B cell (primary cell): ENCODE measurements around the gene EFNA5. TPM values are rescaled to one million over a fixed set of nuclear protein-coding genes. Genes with fewer than 3 reads are reported as not detected.

Experiments
- ATAC-seq: fragments of 200-7000 bp; cut with Tn5 transposase; one replicate; pipeline ENCODE4 v1.10.0; 2021; ENCODE audit warnings: low read depth, mild to moderate bottlenecking, moderate number of reproducible peaks, moderate library complexity
- CTCF ChIA-PET: fragments of 350-600 bp; sonication (Branson Sonifier 250); formaldehyde crosslinking; loops from one replicate; lab custom pipeline; 2021; ENCODE audit warnings: antibody characterized with exemption, inconsistent platforms; lab: Charles Lee
- POLR2A ChIA-PET: fragments of 350-600 bp; sonication (Branson Sonifier 250); formaldehyde crosslinking; loops from one replicate; lab custom pipeline; 2021; ENCODE audit warnings: antibody characterized with exemption; lab: Charles Lee
- DNase-seq: peaks from one replicate; pipeline ENCODE4 v3.0.0; 2013
- H2AFZ ChIP-seq: 2 replicates; pipeline ENCODE4 v1.6.1; 2012; ENCODE audit warnings: mild to moderate bottlenecking, low read depth, low read length; ENCODE audit not compliant: insufficient read depth, poor library complexity, severe bottlenecking
- H3K27ac ChIP-seq, 2 donors: 1 replicate in 1 of 2; 2 replicates in 1 of 2; pipeline ENCODE4 v1.5.1; 2012 to 2013; ENCODE audit warnings: low read length in 2 of 2, mild to moderate bottlenecking in 2 of 2, moderate library complexity in 1 of 2
- H3K27me3 ChIP-seq, 4 experiments: fragments of 200-600 bp in 1 of 4; sonication (generic) in 1 of 4; replicated peaks in 1 of 4; 1 replicate in 2 of 4; 2 replicates in 2 of 4; pipeline versions ENCODE4 v1.6.1 to v1.7.0; 2013 to 2016; ENCODE audit warnings: low read length in 3 of 4, mild to moderate bottlenecking in 2 of 4, mixed read lengths in 1 of 4, moderate library complexity in 1 of 4; ENCODE audit not compliant: insufficient read depth in 4 of 4, control insufficient read depth in 3 of 4; ENCODE audit errors: control extremely low read depth in 1 of 4
- H3K36me3 ChIP-seq, 2 experiments: replicated peaks in 1 of 2; 1 replicate in 1 of 2; 2 replicates in 1 of 2; pipeline versions ENCODE4 v1.6.1 to v1.7.1; 2013; ENCODE audit warnings: low read length in 1 of 2; ENCODE audit not compliant: insufficient read depth in 2 of 2, control insufficient read depth in 1 of 2; ENCODE audit errors: control extremely low read depth in 1 of 2, extremely low read depth in 1 of 2
- H3K4me1 ChIP-seq, 2 donors: fragments of 200-600 bp in 1 of 2; sonication (generic) in 1 of 2; 1 replicate in 1 of 2; 2 replicates in 1 of 2; pipeline versions ENCODE4 v1.5.1 to v1.6.1; 2013 to 2017; ENCODE audit warnings: low read length in 2 of 2; ENCODE audit not compliant: control insufficient read depth in 2 of 2, insufficient read depth in 2 of 2
- H3K4me2 ChIP-seq: replicated peaks from 2 replicates; pipeline ENCODE3; 2012; ENCODE audit warnings: mild to moderate bottlenecking, low read depth, low read length; ENCODE audit not compliant: poor library complexity, severe bottlenecking
- H3K4me3 ChIP-seq, 5 experiments: fragments of 200-600 bp in 1 of 5; sonication (generic) in 1 of 5; 1 replicate in 3 of 5; 2 replicates in 2 of 5; pipeline versions ENCODE4 v1.5.1 to v1.7.0; 2011 to 2016; ENCODE audit warnings: low read length in 4 of 5, mild to moderate bottlenecking in 4 of 5, low read depth in 2 of 5, control low read depth in 1 of 5, moderate library complexity in 1 of 5; ENCODE audit not compliant: insufficient read depth in 1 of 5; ENCODE audit errors: control extremely low read depth in 1 of 5, extremely low read depth in 1 of 5
- H3K79me2 ChIP-seq: fragments of 200-600 bp; sonication (generic); one replicate; pipeline ENCODE4 v1.6.0; 2016; ENCODE audit warnings: low read length; ENCODE audit not compliant: control insufficient read depth, insufficient read depth
- H3K9ac ChIP-seq: fragments of 200-600 bp; sonication (generic); 2 replicates; pipeline ENCODE4 v1.6.1; 2017; ENCODE audit warnings: mild to moderate bottlenecking, low read length, moderate library complexity
- H3K9me3 ChIP-seq, 3 donors: one replicate each; pipeline versions ENCODE4 v1.6.1 to v1.7.1; 2013; ENCODE audit warnings: low read length in 2 of 3; ENCODE audit not compliant: control insufficient read depth in 2 of 3, insufficient read depth in 1 of 3; ENCODE audit errors: control extremely low read depth in 1 of 3
- H4K20me1 ChIP-seq: 2 replicates; pipeline ENCODE4 v1.6.0; 2012; ENCODE audit warnings: mild to moderate bottlenecking, low read length; ENCODE audit not compliant: insufficient read depth, control insufficient read depth, poor library complexity, severe bottlenecking
- H3K27ac Mint-ChIP-seq: one replicate; pipeline ENCODE4 v1.8.0; 2021; ENCODE audit warnings: mixed read lengths
- H3K27me3 Mint-ChIP-seq: one replicate; pipeline ENCODE4 v1.8.0; 2021; ENCODE audit warnings: mixed read lengths
- H3K4me1 Mint-ChIP-seq: one replicate; pipeline ENCODE4 v1.8.0; 2021; ENCODE audit warnings: mixed read lengths
- H3K4me3 Mint-ChIP-seq: one replicate; pipeline ENCODE4 v1.8.0; 2021; ENCODE audit warnings: mixed read lengths
- H3K9me3 Mint-ChIP-seq: one replicate; pipeline ENCODE4 v1.8.0; 2022; ENCODE audit warnings: mixed read lengths; ENCODE audit not compliant: insufficient read depth
- EZH2 ChIP-seq: IDR thresholded peaks from 2 replicates; pipeline ENCODE4 v1.6.1; 2012; ENCODE audit warnings: borderline replicate concordance, low read depth, mild to moderate bottlenecking, moderate library complexity, low read length; ENCODE audit not compliant: insufficient read depth, poor library complexity, severe bottlenecking
- WGBS: methylation state at CpG from one replicate; pipeline ENCODE4 v1.1.5; 2013; ENCODE audit warnings: missing lambda C conversion rate; ENCODE audit not compliant: insufficient coverage; 5-methylcytosine and 5-hydroxymethylcytosine counted together
- intact Hi-C: fragments of 100-400 bp; cut with micrococcal nuclease; formaldehyde crosslinking; loops from one replicate; pipeline ENCODE4 v1.10.0; 2022
- polyA plus RNA-seq: library from polyadenylated mRNA; depleted of rRNA; stranded (reverse); fragments of >200 nt; gene quantifications from 2 replicates; pipeline ENCODE4 v1.2.3, GENCODE V29; 2012
- total RNA-seq, 2 donors: library from RNA; stranded (reverse); fragments of 120-200 nt in 1 of 2; gene quantifications; 1 replicate in 1 of 2; 2 replicates in 1 of 2; pipeline versions ENCODE4 v1.2.3 to v1.2.4, GENCODE V29; 2013 to 2022
- TF ChIP-seq, protein P1 (sequence below): fragments of 200-600 bp; IDR thresholded peaks from one replicate; pipeline ENCODE4 v1.8.0; 2022; ENCODE audit warnings: antibody characterized with exemption, mild to moderate bottlenecking

The EFNA5 gene
- total and polyA plus RNA-seq, 2 donors (not counting 1 experiment from before 2014, with no cell fraction given), result not detected

DNA sequence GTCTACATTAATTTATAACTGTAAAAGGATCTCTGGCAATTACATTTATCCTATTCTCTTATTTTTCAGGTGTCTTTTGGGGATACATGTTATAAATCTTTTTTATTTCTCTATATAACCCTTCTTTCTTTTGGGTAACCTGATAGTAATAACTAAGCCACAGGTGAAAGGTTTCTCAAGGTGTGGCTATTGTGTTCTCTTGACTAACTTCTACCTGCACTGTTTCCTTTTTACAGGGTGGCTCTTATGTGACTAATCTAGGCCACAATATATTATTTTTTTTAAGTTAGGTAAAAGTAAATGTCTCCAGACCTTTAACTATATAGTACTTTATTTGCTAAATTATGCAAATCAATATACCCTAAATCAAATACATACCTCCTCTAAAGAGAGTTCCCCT, 193.2 kb downstream of the EFNA5 start:
- H3K27me3 ChIP-seq, result no peaks in the 10 kb centered on the region
- H3K27ac ChIP-seq, result no peak overlapping the region
- no peak overlapping the region for H2AFZ ChIP-seq
- CTCF ChIA-PET, result no interaction called here
- Mint-ChIP-seq H3K9me3 (no peaks in the 10 kb centered on the region), H3K27ac (no peak overlapping the region), H3K4me1 (no peaks in the 10 kb centered on the region), H3K27me3 (no peaks in the 10 kb centered on the region), H3K4me3 (no peak overlapping the region)
- H3K36me3 ChIP-seq, result no peaks in the 10 kb centered on the region
- TF ChIP-seq EZH2, result no peak
- TF ChIP-seq, protein P1, sequence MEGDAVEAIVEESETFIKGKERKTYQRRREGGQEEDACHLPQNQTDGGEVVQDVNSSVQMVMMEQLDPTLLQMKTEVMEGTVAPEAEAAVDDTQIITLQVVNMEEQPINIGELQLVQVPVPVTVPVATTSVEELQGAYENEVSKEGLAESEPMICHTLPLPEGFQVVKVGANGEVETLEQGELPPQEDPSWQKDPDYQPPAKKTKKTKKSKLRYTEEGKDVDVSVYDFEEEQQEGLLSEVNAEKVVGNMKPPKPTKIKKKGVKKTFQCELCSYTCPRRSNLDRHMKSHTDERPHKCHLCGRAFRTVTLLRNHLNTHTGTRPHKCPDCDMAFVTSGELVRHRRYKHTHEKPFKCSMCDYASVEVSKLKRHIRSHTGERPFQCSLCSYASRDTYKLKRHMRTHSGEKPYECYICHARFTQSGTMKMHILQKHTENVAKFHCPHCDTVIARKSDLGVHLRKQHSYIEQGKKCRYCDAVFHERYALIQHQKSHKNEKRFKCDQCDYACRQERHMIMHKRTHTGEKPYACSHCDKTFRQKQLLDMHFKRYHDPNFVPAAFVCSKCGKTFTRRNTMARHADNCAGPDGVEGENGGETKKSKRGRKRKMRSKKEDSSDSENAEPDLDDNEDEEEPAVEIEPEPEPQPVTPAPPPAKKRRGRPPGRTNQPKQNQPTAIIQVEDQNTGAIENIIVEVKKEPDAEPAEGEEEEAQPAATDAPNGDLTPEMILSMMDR, result no peak
- no peaks in the 10 kb centered on the region for H4K20me1 ChIP-seq
- no peaks in the 10 kb centered on the region for H3K4me1 ChIP-seq
- H3K9ac ChIP-seq, result no peak overlapping the region
- no peak overlapping the region for H3K4me3 ChIP-seq
- intact Hi-C loops, result no loop called here
- no peaks in the 10 kb centered on the region for H3K79me2 ChIP-seq
- DNase-seq (no peak), ATAC-seq (no peak)
- no peaks in the 10 kb centered on the region for H3K9me3 ChIP-seq
- POLR2A ChIA-PET, result no interaction called here
- no peak overlapping the region for H3K4me2 ChIP-seq

DNA sequence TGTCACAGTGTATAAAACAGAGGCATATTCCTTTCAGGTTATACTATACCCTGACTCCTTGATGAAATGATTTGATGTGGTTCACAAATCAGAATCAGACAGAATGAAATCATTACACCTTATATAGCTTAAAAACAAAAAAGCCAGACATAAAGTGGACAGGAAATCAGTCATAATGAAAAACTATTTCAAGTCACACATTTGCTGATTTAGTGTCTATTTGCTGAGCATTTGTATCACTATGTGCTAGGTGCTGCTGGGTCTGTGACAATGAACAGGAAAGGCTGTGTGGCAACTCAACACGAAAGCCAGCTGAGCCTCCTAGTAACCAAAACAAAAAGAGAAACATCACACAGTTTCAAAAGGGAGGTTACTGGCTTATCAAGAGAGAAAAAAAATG, 194.0 kb downstream of the EFNA5 start:
- POLR2A ChIA-PET, result no interaction called here
- no peaks in the 10 kb centered on the region for H4K20me1 ChIP-seq
- no peaks in the 10 kb centered on the region for H3K27me3 Mint-ChIP-seq
- H3K9me3 ChIP-seq, result no peaks in the 10 kb centered on the region
- H3K4me2 ChIP-seq, result no peak overlapping the region
- intact Hi-C loops, result no loop called here
- no peak overlapping the region for H3K9ac ChIP-seq
- no peaks in the 10 kb centered on the region for H3K9me3 Mint-ChIP-seq
- H3K36me3 ChIP-seq, result no peaks in the 10 kb centered on the region
- CTCF ChIA-PET, result no interaction called here
- ATAC-seq (no peak), DNase-seq (no peak)
- no peaks in the 10 kb centered on the region for H3K4me1 Mint-ChIP-seq
- no peak for TF ChIP-seq EZH2
- TF ChIP-seq, protein P1, result no peak
- H2AFZ ChIP-seq, result no peak overlapping the region
- WGBS, result no CpG with 5 or more reads among the region's 1 CpG
- H3K4me3 ChIP-seq, result no peak overlapping the region
- H3K27me3 ChIP-seq, result no peaks in the 10 kb centered on the region
- H3K4me3 Mint-ChIP-seq, result no peak overlapping the region
- no peak overlapping the region for H3K27ac ChIP-seq
- no peaks in the 10 kb centered on the region for H3K4me1 ChIP-seq
- no peaks in the 10 kb centered on the region for H3K79me2 ChIP-seq
- H3K27ac Mint-ChIP-seq, result no peak overlapping the region
